RWPE2 (cell line): ENCODE data around the gene SYCP1.
"Not testable (repeated sequence)": the region's sequence is repeated elsewhere in the genome, so short reads cannot be mapped to it uniquely, and the experiment has no call there.

ENCODE experiments used
- ATAC-seq: fragments of 200-7000 bp; cut with Tn5 transposase; 3 replicates; pipeline ENCODE4 v1.9.1; 2021; ENCODE audit warnings: low read depth
- DNase-seq: peaks from one replicate; pipeline ENCODE4 v3.0.0-alpha.2; 2020; ENCODE audit warnings: low spot score
- H3K27ac ChIP-seq: fragments of 450-650 bp; 2 replicates; pipeline ENCODE4 v1.5.1; 2017; ENCODE audit warnings: mild to moderate bottlenecking; ENCODE audit not compliant: poor library complexity, severe bottlenecking
- H3K27me3 ChIP-seq: fragments of 250-450 bp; sonication (Bioruptor Pico); 2 replicates; pipeline ENCODE4 v1.5.1; 2021; ENCODE audit warnings: mild to moderate bottlenecking, moderate library complexity; ENCODE audit not compliant: insufficient read depth, poor library complexity, severe bottlenecking
- H3K36me3 ChIP-seq: fragments of 250-450 bp; sonication (Bioruptor Pico); 2 replicates; pipeline ENCODE4 v1.5.1; 2020; ENCODE audit warnings: low read depth, mild to moderate bottlenecking, moderate library complexity
- H3K4me1 ChIP-seq: fragments of 250-450 bp; sonication (Bioruptor Pico); 2 replicates; pipeline ENCODE4 v1.5.1; 2021; ENCODE audit warnings: mild to moderate bottlenecking, moderate library complexity; ENCODE audit not compliant: insufficient read depth, poor library complexity, severe bottlenecking
- H3K4me3 ChIP-seq: fragments of 250-450 bp; sonication (Bioruptor Pico); 2 replicates; pipeline ENCODE4 v1.5.1; 2021; ENCODE audit warnings: mild to moderate bottlenecking, moderate library complexity; ENCODE audit not compliant: severe bottlenecking
- H3K9me3 ChIP-seq: fragments of 250-450 bp; sonication (Bioruptor Pico); 2 replicates; pipeline ENCODE4 v1.5.1; 2021; ENCODE audit warnings: mild to moderate bottlenecking, moderate library complexity; ENCODE audit not compliant: severe bottlenecking
- CTCF ChIP-seq: fragments of 450-650 bp; IDR thresholded peaks from one replicate; pipeline ENCODE4 v1.5.1; 2017; ENCODE audit warnings: mild to moderate bottlenecking, moderate library complexity; ENCODE audit not compliant: poor library complexity, severe bottlenecking

SYCP1 gene

GRCh38 chr1:115013792-115014191 is 159.1 kb downstream of the SYCP1 start:
- DNase-seq (no peak), ATAC-seq (no peak)
- Histone ChIP-seq H3K27ac (no peak overlapping the region), H3K4me3 (no peak overlapping the region), H3K4me1 (no peaks in the 10 kb centered on the region), H3K36me3 (no peaks in the 10 kb centered on the region), H3K27me3 (no peaks in the 10 kb centered on the region), H3K9me3 (no peaks in the 10 kb centered on the region)
- no peak for TF ChIP-seq CTCF

GRCh38 chr1:115019549-115019948 is 164.9 kb downstream of the SYCP1 start:
- H3K27ac ChIP-seq, H3K36me3 ChIP-seq, H3K27me3 ChIP-seq, H3K4me3 ChIP-seq, H3K4me1 ChIP-seq, H3K9me3 ChIP-seq, DNase-seq, ATAC-seq: not testable (repeated sequence)

- H3K4me1 ChIP-seq = no peaks in the 10 kb centered on the region
- no peaks in the 10 kb centered on the region for H3K9me3 ChIP-seq
- DNase-seq (no peak), ATAC-seq (no peak)
- no peak overlapping the region for H3K27ac ChIP-seq
- no peak overlapping the region for H3K4me3 ChIP-seq
- no peak for TF ChIP-seq CTCF
- H3K36me3 ChIP-seq = no peaks in the 10 kb centered on the region
- peaks cover 4% of the 10 kb centered on the region for H3K27me3 ChIP-seq
These were observed 166.5 kb downstream of the SYCP1 start for GRCh38 chr1:115021145-115021544.

- H3K27ac ChIP-seq = no peak overlapping the region
- ATAC-seq = no peak
- TF ChIP-seq CTCF = no peak
- no peak overlapping the region for H3K4me3 ChIP-seq
- DNase-seq = no peak
- peaks cover 4% of the 10 kb centered on the region for H3K27me3 ChIP-seq
- H3K36me3 ChIP-seq = no peaks in the 10 kb centered on the region
- H3K4me1 ChIP-seq = no peaks in the 10 kb centered on the region
- no peaks in the 10 kb centered on the region for H3K9me3 ChIP-seq
These were observed 168.9 kb downstream of the SYCP1 start for GRCh38 chr1:115023593-115023992.

- TF ChIP-seq CTCF = no peak
- no peaks in the 10 kb centered on the region for H3K9me3 ChIP-seq
- no peaks in the 10 kb centered on the region for H3K4me1 ChIP-seq
- H3K27ac ChIP-seq = no peak within 1 kb of the TSS
- no peak within 1 kb of the TSS for H3K4me3 ChIP-seq
- no peaks in the 10 kb centered on the region for H3K27me3 ChIP-seq
- H3K36me3 ChIP-seq = no peaks in the 10 kb centered on the region
- ATAC-seq (no peak), DNase-seq (no peak)
These were observed 174.9 kb downstream of the SYCP1 start, which contains the start of gene TSHB for GRCh38 chr1:115029526-115029925. TSHB (plus strand) TSS chr1:115029826; CDS start chr1:115033363, 3,537 bp downstream.
